Measurements from ENCODE around the gene FAM171A1.
"Not testable (repeated sequence)": the region's sequence is repeated elsewhere in the genome, so short reads cannot be mapped to it uniquely, and the experiment has no call there.

Gene FAM171A1

DNA sequence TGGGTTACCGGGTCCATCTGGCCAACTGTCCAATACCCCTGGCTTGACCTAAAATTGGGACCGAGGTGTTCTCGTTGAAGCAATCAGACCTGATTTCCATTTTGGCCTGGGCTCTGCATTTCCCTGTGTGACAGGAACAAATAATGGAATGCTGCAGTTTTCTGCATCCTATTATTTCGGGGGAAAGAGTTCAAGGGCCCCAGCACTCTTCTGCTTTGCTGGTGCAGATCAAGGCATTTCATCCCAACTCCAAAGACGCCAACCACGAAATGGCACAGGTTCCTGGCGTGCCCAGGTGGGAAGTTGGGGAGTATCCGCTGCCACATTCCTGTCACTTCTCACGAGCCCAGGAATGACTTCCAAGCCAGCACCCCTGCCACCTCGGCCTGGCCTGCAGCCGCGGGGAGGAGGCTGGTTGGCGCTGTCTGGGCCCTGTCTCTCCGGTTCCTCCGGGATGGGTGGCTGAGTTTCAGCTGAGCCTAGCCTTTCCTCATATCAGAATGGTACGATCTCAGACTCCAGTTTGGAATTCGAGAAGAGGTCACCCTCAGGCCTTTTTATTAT, 56.5 kb downstream of the FAM171A1 start:
- DNase-seq, result no peak

DNA sequence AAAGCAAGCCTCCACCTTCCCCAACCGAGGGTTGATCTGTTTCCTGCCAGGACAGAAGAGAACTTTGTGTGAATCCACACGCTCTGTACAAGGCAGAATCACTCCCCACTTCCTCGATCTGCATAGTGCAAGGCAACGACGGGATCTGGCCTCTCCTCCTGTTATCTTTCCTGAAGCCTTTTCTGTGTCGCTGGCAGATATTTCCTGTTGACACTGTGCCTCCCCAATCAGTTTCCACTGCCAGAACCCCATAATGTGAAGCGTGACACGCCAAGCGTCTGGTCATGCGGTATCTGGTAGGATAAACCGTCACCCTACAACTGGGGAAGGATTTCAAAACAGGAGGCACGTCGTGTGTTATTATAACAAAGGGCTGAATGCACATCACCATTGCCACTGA, 57.2 kb downstream of the FAM171A1 start:
- no peak for DNase-seq

DNA sequence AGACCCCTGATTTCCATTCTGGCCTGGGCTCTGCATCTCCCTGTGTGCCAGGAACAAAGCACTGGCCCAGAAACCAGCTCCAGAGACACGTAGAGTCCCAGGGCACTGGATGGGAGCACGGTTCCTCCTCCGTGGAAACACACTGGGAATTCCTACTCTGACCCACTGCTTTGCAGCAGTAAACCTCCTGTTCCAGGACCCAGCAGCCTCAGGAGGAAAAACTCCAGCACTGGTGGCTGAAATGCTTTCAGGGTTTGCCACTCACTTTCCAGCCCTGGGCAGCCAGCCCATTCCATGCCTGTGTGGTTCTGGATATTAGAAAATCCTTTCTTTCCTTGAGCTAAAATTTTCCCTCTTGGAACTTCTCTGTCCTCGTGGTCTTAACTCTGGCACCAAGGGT, 58.0 kb downstream of the FAM171A1 start:
- DNase-seq, result no peak

GRCh38 chr10:15311569-15312280, 59.4 kb downstream of the FAM171A1 start:
- DNase-seq, result no peak

DNA sequence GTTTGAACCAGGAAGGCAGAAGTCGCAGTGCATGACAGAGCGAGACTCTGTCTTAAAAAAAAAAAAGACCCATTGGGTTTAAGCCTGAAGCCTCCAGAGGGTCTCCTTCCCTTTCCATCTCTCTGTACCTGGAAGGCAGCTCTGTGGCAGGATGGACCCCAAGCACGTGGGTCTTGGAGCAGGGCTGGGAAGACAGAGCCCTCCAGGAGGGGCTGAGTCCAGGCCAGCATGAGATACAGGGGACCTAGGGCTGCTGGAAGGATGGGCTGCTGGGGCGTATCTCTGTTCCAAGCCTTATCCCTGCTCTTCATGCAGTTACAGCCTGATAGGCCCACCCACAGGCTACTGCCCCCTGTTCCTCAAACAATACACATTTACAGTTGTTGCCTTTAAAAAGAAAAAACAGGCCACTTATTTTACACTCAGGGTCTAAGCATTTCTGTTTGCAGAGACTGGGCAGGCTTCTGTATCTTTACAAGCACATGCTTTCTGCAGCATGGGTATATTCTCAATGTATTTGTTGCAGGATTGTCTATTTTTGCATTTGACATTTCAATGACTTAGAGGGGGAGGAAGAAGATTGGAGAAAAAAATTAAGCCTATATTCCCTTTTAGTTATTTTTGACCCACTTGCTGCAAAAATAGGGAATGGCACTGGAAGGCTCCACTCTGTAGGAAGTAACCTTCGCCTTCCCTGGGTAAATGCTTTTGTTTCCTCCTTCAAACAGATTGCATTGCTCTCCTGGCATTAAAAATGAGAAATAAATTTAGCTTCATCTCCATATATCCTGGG, 60.1 kb downstream of the FAM171A1 start:
- no peak for DNase-seq

GRCh38 chr10:15309221-15309620, 61.9 kb downstream of the FAM171A1 start:
- DNase-seq, result no peak

- no peak for DNase-seq
Observed at GRCh38 chr10:15306735-15307280, 64.3 kb downstream of the FAM171A1 start.

GRCh38 chr10:15305634-15306033, 65.5 kb downstream of the FAM171A1 start:
- no peak for DNase-seq

DNA sequence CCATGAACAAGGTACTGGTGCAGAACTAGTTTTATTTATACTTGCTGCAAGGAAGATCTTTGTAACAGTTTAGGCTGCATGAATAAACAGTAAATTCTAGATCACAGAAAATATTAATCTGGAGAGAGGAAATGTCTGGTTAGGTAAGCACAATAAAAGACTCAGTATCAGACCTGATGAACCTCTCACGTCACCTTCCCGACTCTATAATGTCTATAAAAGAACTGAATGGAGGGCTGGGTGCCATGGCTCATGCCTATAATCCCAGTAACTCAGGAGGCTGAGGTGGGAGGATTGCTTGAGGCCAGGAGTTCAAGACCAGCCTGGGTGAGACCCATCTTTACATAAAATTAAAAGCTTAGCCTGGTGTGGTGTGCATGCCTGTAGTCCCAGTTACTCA, 65.9 kb downstream of the FAM171A1 start:
- no peak for DNase-seq

DNA sequence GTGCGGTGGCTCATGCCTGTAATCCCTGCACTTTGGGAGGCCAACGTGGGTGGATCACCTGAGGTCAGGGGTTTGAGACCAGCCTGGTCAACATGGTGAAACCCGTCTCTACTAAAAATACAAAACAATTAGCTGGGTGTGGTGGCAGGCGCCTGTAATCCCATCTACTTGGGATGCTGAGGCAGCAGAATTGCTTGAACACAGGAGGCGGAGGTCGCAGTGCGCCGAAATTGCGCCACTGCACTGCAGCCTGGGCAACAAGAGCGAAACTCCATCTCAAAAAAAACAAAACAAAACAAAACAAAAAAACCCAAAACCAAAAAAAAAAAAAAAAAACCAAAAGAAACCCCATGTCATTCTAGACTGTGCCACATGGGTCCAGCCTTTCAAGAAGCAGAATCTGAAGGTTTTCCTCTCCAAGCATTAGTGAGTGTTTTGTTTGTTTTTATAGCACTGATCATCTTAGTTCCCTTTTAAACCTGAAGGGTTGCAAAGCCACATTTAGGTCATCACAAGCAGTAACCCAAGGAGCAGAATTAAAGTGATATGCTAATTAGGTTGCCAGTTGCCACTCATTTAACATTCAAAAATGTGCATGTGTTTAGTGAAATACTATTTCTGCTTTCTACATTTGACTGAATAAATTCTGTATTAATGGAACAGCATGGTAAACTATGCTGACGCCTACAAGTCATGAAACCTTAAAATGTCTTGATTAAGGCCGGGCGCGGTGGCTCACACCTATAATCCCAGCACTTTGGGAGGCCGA, 68.7 kb downstream of the FAM171A1 start:
- not testable (repeated sequence) for DNase-seq

DNA sequence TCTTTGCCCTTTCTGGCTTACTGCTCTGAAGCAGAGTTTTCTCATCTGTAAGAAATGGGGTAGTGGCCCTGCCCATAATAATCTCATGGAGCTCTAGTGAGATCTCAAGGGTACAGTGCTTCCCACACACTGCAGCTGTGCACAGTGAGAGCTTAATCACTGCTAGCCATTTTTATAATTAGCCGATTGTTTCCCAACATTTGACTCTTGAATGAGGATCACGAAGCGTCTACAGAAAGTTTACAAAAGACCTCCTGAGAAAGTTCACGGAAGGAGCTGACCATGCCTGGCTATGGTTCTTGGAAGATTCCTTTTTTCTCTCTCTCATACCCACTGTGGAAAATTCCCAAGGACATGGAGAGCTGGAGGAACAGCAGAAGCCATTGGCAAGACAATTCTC, 70.4 kb downstream of the FAM171A1 start:
- DNase-seq, result no peak

DNA sequence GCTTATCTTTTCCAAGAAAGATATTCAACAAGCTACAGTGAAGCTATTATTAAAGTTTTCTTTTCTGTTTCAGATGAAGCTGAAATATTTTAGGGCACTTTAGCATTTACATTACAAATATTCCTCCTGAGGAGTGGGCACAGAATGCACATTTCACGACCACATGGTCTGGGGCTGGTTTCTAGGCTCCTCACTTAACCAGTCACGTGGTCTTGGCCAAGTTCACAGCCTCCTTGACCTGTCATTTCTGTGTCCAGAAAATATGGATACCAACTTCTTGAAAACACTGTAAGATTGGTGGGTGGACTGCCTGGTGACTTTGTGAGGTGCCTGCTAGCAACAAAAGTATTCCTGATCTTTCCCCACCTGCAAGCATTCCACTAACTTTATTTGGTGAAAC, 70.9 kb downstream of the FAM171A1 start:
- no peak for DNase-seq

DNA sequence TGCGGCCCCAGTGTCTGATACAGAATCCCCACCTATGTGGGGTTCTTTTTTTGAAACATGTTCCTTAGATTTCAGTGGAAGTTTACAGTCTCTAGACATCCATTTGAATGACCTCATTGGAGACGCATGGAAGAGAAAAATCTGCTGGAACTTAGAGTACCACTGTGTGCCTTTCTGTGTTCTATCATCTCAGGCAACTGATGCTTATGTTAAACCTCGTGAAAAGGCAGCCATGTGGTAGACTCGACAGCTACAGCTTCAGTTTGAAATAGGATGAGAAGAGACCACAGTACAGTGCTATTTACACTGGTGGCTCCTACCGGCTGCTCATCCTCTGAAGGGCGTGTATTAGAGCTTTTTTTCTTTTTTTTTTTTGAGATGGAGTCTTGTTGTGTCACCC, 74.4 kb downstream of the FAM171A1 start:
- DNase-seq, result no peak

DNA sequence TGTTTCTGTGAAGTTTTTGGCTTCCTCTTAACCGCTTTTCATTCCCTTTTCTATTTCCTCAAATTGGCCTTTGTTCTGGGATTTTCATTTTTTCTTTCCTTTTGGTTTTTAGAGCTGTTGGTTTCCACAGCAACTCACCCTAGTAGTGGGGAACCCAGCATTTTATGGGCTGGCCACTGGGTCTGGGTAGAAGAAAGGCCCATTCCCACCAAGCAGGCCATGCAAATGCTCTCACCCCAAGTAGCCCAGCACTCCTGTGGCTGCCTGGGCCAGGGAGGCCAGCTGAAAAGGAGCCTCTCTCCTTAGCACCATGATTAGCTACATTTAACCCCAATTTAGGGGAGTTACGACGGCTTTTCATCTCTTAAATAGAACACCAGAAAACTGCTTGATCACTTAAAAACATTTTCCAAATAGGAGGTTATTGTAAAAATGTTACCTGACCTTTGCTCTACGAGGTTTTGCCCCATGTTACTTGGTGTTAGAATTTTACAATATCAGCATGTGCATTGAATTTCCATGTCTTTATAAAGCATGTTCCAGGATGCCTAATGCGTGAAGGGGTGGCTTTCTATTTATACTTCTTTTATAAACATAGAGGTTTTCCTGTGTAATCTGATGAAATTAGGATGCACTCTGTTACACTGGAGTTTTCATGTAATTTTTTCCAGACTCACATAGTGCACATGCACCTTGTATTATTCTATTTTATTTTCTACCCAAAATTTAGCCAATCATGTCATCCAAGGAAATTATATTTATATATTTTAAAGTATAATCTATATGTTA, 75.4 kb downstream of the FAM171A1 start:
- DNase-seq, result no peak

- DNase-seq, result no peak
Observed at GRCh38 chr10:15293862-15294842, 76.9 kb downstream of the FAM171A1 start.

DNA sequence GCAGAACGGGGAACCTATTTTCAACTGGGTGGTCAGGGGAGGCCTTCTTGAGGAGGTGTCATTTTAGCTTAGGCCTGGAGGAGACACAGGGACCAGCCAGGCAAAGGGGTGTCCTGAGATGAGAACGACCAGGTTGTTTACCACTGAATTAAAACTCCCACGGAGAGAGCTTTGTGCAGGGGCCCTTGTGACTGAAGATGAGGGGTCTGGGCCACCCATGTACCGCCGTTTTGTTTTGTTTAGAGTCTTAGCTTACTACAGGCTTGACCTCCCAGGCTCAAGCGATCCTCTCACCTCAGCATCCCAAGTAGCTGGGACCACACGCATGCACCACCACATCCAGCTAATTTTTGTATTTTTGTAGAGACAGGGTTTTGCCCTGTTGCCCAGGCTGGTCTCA, 80.4 kb downstream of the FAM171A1 start:
- no peak for DNase-seq

- DNase-seq, result no peak
Observed at GRCh38 chr10:15290150-15290549, 80.9 kb downstream of the FAM171A1 start.

DNA sequence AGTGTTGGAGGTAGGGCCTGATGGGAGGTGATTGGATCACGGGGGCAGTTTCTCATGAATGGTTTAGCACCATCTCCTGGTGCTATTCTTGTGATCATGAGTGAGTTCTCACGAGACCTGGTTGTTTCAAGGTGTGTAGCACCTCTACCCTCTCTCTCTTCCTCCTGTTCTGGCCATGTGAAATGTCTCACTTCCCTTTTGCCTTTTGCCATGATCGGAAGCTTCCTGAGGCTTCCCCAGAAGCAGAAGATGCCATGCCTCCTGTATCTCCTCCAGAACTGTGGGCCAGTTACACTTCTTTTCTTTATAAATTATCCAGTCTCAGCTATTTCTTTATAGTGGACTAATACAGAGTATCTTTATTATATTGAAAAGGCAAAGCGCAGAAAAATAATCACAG, 90.1 kb downstream of the FAM171A1 start:
- DNase-seq, result no peak

DNA sequence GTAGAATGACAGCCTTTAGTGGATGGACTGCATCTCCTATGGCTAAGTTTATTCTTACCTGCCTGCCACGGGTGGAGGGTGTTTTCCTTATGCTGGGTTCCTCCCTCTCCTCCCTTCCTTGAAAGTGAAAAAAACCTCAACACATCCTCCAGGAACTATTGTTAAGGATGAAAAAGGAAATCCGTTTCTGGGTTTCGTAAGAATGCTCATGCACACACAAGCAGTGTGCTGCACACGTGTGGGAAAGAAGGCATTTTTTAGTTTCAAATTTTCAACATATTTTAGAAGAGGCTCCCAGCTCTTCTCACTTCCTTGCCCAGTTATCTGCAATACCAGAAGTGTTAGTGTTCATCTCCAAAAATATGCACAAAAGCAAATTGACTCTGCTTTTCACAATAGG, 90.6 kb downstream of the FAM171A1 start:
- no peak for DNase-seq

GRCh38 chr10:15279236-15279635, 91.9 kb downstream of the FAM171A1 start:
- DNase-seq, result no peak

GRCh38 chr10:15278786-15279185, 92.3 kb downstream of the FAM171A1 start:
- no peak for DNase-seq
